K562 (cell line): Measurements from ENCODE around the gene EPB41L4B.

Source experiments
- ATF3 ChIP-seq, 2 experiments: fragments of 450-650 bp in 1 of 2; sonication (generic) in 1 of 2; formaldehyde crosslinking in 1 of 2; IDR thresholded peaks in 1 of 2; conservative IDR thresholded peaks in 1 of 2; 2 replicates each; pipeline versions ENCODE4 v1.6.1 to v1.8.1; 2016 to 2023; ENCODE audit warnings: mild to moderate bottlenecking in 2 of 2, moderate library complexity in 2 of 2, inconsistent platforms in 1 of 2, missing genetic modification reagents in 1 of 2
- CBX5 ChIP-seq: IDR thresholded peaks from 2 replicates; pipeline ENCODE4 v1.6.1; 2014; ENCODE audit warnings: low read depth, borderline replicate concordance
- CREB3 ChIP-seq: fragments of 450-650 bp; conservative IDR thresholded peaks from 2 replicates; pipeline ENCODE4 v1.6.1; 2016; ENCODE audit warnings: missing genetic modification characterization, low read depth, mild to moderate bottlenecking, missing compliant biosample characterization, moderate library complexity
- CTCF ChIP-seq, 3 experiments: IDR thresholded peaks in 2 of 3; conservative IDR thresholded peaks in 1 of 3; 2 replicates each; pipeline ENCODE4 v1.5.1; 2011 to 2012; ENCODE audit warnings: low read length in 3 of 3, mild to moderate bottlenecking in 3 of 3, control low read depth in 2 of 3, improper control_type of control experiment in 1 of 3, inconsistent platforms in 1 of 3, low read depth in 1 of 3, mixed read lengths in 1 of 3, moderate library complexity in 1 of 3; ENCODE audit not compliant: insufficient read depth in 2 of 3
- GATA2 ChIP-seq: sonication (generic); formaldehyde crosslinking; IDR thresholded peaks from 2 replicates; pipeline ENCODE4 v1.4.0; 2020; ENCODE audit warnings: mild to moderate bottlenecking, missing genetic modification reagents
- GTF2B ChIP-seq: IDR thresholded peaks from 2 replicates; pipeline ENCODE4 v1.6.1; 2011; ENCODE audit not compliant: insufficient read length; ENCODE audit errors: extremely low read depth
- GTF2F1 ChIP-seq: IDR thresholded peaks from 2 replicates; pipeline ENCODE4 v1.6.1; 2011; ENCODE audit warnings: low read depth, low read length, improper control_type of control experiment
- TGIF2 ChIP-seq: sonication (generic); formaldehyde crosslinking; IDR thresholded peaks from 2 replicates; pipeline ENCODE4 v1.8.1; 2022; ENCODE audit warnings: mild to moderate bottlenecking, missing genetic modification reagents, moderate library complexity
- ZFP30 ChIP-seq: fragments of 250-450 bp; sonication (Bioruptor Pico); IDR thresholded peaks from 2 replicates; pipeline ENCODE4 v1.8.0; 2022; ENCODE audit warnings: moderate library complexity, mild to moderate bottlenecking, inconsistent platforms, borderline replicate concordance
- TF ChIP-seq, protein P1 (sequence below): IDR thresholded peaks from 2 replicates; pipeline ENCODE4 v1.6.1; 2016; ENCODE audit warnings: missing genetic modification characterization, missing compliant biosample characterization

GRCh38 chr9:109272745-109273144 lies 48.1 kb downstream of the EPB41L4B start:
- TF ChIP-seq ZFP30 (CRISPR knock-in tag): no peak
- no peak for TF ChIP-seq GTF2F1
- TF ChIP-seq ATF3 (IDR thresholded peaks at IDR 0.05): no peak
- TF ChIP-seq ATF3 (CRISPR knock-in tag; conservative IDR thresholded peaks at IDR 0.05): no peak
- no peak for TF ChIP-seq CBX5
- TF ChIP-seq CTCF (IDR thresholded peaks at IDR 0.05 in 2 of 3, conservative IDR thresholded peaks at IDR 0.05 in 1 of 3; ENCODE audit: insufficient read depth in 2 of 3, low read depth in 1 of 3, low read length in 3 of 3): no peak
- TF ChIP-seq CREB3 (tag): no peak
- TF ChIP-seq, protein P1, sequence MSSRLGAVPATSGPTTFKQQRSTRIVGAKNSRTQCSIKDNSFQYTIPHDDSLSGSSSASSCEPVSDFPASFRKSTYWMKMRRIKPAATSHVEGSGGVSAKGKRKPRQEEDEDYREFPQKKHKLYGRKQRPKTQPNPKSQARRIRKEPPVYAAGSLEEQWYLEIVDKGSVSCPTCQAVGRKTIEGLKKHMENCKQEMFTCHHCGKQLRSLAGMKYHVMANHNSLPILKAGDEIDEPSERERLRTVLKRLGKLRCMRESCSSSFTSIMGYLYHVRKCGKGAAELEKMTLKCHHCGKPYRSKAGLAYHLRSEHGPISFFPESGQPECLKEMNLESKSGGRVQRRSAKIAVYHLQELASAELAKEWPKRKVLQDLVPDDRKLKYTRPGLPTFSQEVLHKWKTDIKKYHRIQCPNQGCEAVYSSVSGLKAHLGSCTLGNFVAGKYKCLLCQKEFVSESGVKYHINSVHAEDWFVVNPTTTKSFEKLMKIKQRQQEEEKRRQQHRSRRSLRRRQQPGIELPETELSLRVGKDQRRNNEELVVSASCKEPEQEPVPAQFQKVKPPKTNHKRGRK: no peak
- TF ChIP-seq TGIF2 (CRISPR knock-in tag): no peak
- TF ChIP-seq GATA2 (CRISPR knock-in tag): no peak
- TF ChIP-seq GTF2B: no peak
